ENCODE measurements around the gene TMPRSS3. TPM values are rescaled to one million over a fixed set of nuclear protein-coding genes. Genes with fewer than 3 reads are reported as not detected.

Gene TMPRSS3
- polyA plus RNA-seq, 2 of the 4 experiments (the other 2 are of a cell fraction) = 0.10 to 0.12 TPM

GRCh38 chr21:42346441-42346840, 49.4 kb downstream of the TMPRSS3 start:
- DNase-seq (ENCODE audit: low read depth in 1 of 2, low spot score in 1 of 2) = no peak
- POLR2A ChIA-PET = no interaction called here
- CTCF ChIA-PET = interaction anchor here (0.5 to 2.3 kb wide), 3 partner anchors 8 to 104 kb away, joined by 3 to 5 read pairs (median 3); no protein-coding TSS in a partner anchor
- H3K4me1 ChIP-seq = no peaks in the 10 kb centered on the region
- WGBS (ENCODE audit: missing lambda C conversion rate) = 69% methylated on average over 9 of the region's 9 CpGs
- TF ChIP-seq FOSB (CRISPR knock-in tag; IDR thresholded peaks at IDR 0.05) (no peak), TP53 (CRISPR knock-in tag; IDR thresholded peaks at IDR 0.05) (no peak)
- H3K27ac ChIP-seq = no peak overlapping the region
- no peak for FAIRE-seq
- no peak for ATAC-seq
- H3K4me2 ChIP-seq = no peak overlapping the region
- no peaks in the 10 kb centered on the region for H3K9me3 ChIP-seq
- H3K4me3 ChIP-seq = no peak overlapping the region

- Histone ChIP-seq H3K4me3 (no peak overlapping the region), H3K9me3 (no peaks in the 10 kb centered on the region), H3K4me2 (no peak overlapping the region), H3K4me1 (no peaks in the 10 kb centered on the region), H3K27ac (no peak overlapping the region)
- DNase-seq (ENCODE audit: low read depth in 1 of 2, low spot score in 1 of 2) (no peak), ATAC-seq (no peak), FAIRE-seq (no peak)
- TF ChIP-seq ELK1 (IDR thresholded peaks at IDR 0.05; ENCODE audit: low read depth, low read length) (no peak), EHMT2 (IDR thresholded peaks at IDR 0.05; ENCODE audit: low read depth) (no peak), RNF2 (IDR thresholded peaks at IDR 0.05; ENCODE audit: borderline replicate concordance, low read depth) (no peak)
- POLR2A ChIA-PET = no interaction called here
- WGBS (ENCODE audit: missing lambda C conversion rate) = 72% methylated on average over 4 of the region's 4 CpGs
- CTCF ChIA-PET = interaction anchor here (0.9 kb wide), 1 partner anchor 33 kb away, joined by 3 read pairs; no protein-coding TSS in a partner anchor
Observed at GRCh38 chr21:42344631-42345030, 51.2 kb downstream of the TMPRSS3 start.

GRCh38 chr21:42343963-42344510, 51.8 kb downstream of the TMPRSS3 start:
- no peak for FAIRE-seq
- ChIA-PET CTCF (no interaction called here), POLR2A (no interaction called here)
- Histone ChIP-seq H3K27ac (no peak overlapping the region), H3K4me2 (no peak overlapping the region), H3K9me3 (no peaks in the 10 kb centered on the region), H3K4me3 (no peak overlapping the region), H3K4me1 (no peaks in the 10 kb centered on the region)
- no peak for ATAC-seq
- TF ChIP-seq TP53 (CRISPR knock-in tag; IDR thresholded peaks at IDR 0.05) (no peak), POLR2A (IDR thresholded peaks at IDR 0.05; ENCODE audit: low read length) (no peak), MAZ (IDR thresholded peaks at IDR 0.05; ENCODE audit: borderline replicate concordance, low read depth, low read length) (no peak), EHF (CRISPR knock-in tag; IDR thresholded peaks at IDR 0.05) (no peak), ZSCAN20 (CRISPR knock-in tag; IDR thresholded peaks at IDR 0.05) (no peak), USF2 (IDR thresholded peaks at IDR 0.05) (no peak), HOXB13 (CRISPR knock-in tag; IDR thresholded peaks at IDR 0.05; ENCODE audit: low read depth) (no peak), E2F6 (IDR thresholded peaks at IDR 0.05; ENCODE audit: borderline replicate concordance, low read depth) (no peak), HMGXB4 (CRISPR knock-in tag; IDR thresholded peaks at IDR 0.05; ENCODE audit: borderline replicate concordance) (no peak), GATA3 (IDR thresholded peaks at IDR 0.05; ENCODE audit: borderline replicate concordance) (no peak), ZFP36 (IDR thresholded peaks at IDR 0.05; ENCODE audit: borderline replicate concordance, partially characterized antibody) (no peak), HOXB5 (CRISPR knock-in tag; IDR thresholded peaks at IDR 0.05) (no peak), CHD4 (IDR thresholded peaks at IDR 0.05; ENCODE audit: borderline replicate concordance) (no peak), RNF2 (IDR thresholded peaks at IDR 0.05; ENCODE audit: borderline replicate concordance, low read depth) (no peak), KDM5A (IDR thresholded peaks at IDR 0.05) (no peak), SMC3 (IDR thresholded peaks at IDR 0.05) (no peak)
- no peak for DNase-seq (ENCODE audit: low read depth in 1 of 2, low spot score in 1 of 2)
- 75% methylated on average over 7 of the region's 11 CpGs for WGBS (ENCODE audit: missing lambda C conversion rate)
